ENCODE measurements around the gene SCML2.

DNA sequence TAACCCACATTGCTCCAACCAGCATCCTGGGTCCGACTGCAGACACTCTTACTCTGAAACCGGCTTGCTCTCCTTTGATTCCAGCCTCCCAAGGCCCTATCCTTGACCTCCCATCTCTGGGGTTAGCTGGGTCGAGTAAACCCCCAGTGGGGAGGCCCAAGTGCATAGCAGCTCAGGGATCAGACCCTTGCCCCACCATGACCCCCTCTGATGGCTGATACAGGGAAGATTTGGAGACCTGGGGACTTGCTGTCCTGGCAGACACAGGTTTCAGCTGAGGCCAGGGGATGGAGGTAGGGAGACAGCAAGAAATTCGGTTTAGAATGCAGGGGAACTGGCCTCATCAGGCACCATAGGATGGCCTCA, 47.3 kb upstream of the SCML2 start:
- TF ChIP-seq POLR2A (IDR thresholded peaks at IDR 0.05) (no peak), CTCF (IDR thresholded peaks at IDR 0.05) (no peak), EP300 (IDR thresholded peaks at IDR 0.05) (no peak)
